Endodermal cell (in vitro differentiated cells): ENCODE measurements around the gene CAND1. TPM values are rescaled to one million over a fixed set of nuclear protein-coding genes. Genes with fewer than 3 reads are reported as not detected.
A peak's percentile ranks its signal among the peaks of the same experiment; 100 is the strongest.
"Not testable (repeated sequence)": the region's sequence is repeated elsewhere in the genome, so short reads cannot be mapped to it uniquely, and the experiment has no call there.

Source experiments
- DNase-seq: peaks from one replicate; pipeline ENCODE4 v3.0.0-alpha.2; 2017
- H3K27ac ChIP-seq: 2 replicates; pipeline ENCODE4 v1.5.1; 2013; ENCODE audit warnings: mild to moderate bottlenecking, low read depth, low read length, moderate library complexity
- H3K27me3 ChIP-seq: 2 replicates; pipeline ENCODE4 v1.6.1; 2013; ENCODE audit warnings: mild to moderate bottlenecking, low read length, moderate library complexity; ENCODE audit not compliant: insufficient read depth, control insufficient read depth, poor library complexity, severe bottlenecking
- H3K36me3 ChIP-seq: 2 replicates; pipeline ENCODE4 v1.7.0; 2013; ENCODE audit warnings: mild to moderate bottlenecking, low read length, moderate library complexity; ENCODE audit not compliant: control insufficient read depth, insufficient read depth
- H3K4me1 ChIP-seq: one replicate; pipeline ENCODE4 v1.7.0; 2013; ENCODE audit warnings: low read length; ENCODE audit not compliant: control insufficient read depth, insufficient read depth
- H3K4me3 ChIP-seq: 2 replicates; pipeline ENCODE4 v1.5.1; 2013; ENCODE audit warnings: mild to moderate bottlenecking, low read length, moderate library complexity
- H3K9ac ChIP-seq: 2 replicates; pipeline ENCODE4 v1.6.1; 2013; ENCODE audit warnings: mild to moderate bottlenecking, low read length, moderate library complexity; ENCODE audit not compliant: poor library complexity, severe bottlenecking; ENCODE audit errors: extremely low read depth
- H3K9me3 ChIP-seq: 2 replicates; pipeline ENCODE4 v1.6.1; 2013; ENCODE audit warnings: mild to moderate bottlenecking, low read length, moderate library complexity; ENCODE audit not compliant: control insufficient read depth
- H3K27ac Mint-ChIP-seq: 2 replicates; pipeline ENCODE4 v1.8.0; 2020; ENCODE audit warnings: mixed read lengths
- H3K27me3 Mint-ChIP-seq: 2 replicates; pipeline ENCODE4 v1.8.0; 2021; ENCODE audit warnings: mild to moderate bottlenecking, mixed read lengths; ENCODE audit not compliant: insufficient read depth
- H3K36me3 Mint-ChIP-seq: 2 replicates; pipeline ENCODE4 v1.8.0; 2020; ENCODE audit warnings: low read depth, mixed read lengths
- H3K4me1 Mint-ChIP-seq: 2 replicates; pipeline ENCODE4 v1.8.0; 2020; ENCODE audit warnings: mixed read lengths
- H3K4me3 Mint-ChIP-seq: 2 replicates; pipeline ENCODE4 v1.8.0; 2020; ENCODE audit warnings: mild to moderate bottlenecking, moderate library complexity, mixed read lengths
- H3K9me3 Mint-ChIP-seq: 2 replicates; pipeline ENCODE4 v1.8.0; 2020; ENCODE audit warnings: mild to moderate bottlenecking, mixed read lengths
- WGBS, 2 experiments: methylation state at CpG; one replicate each; pipeline versions ENCODE4 v1.1.5 to v1.1.7; 2013; ENCODE audit warnings: missing lambda C conversion rate in 2 of 2, mixed read lengths in 1 of 2; ENCODE audit not compliant: insufficient coverage in 1 of 2, insufficient read length in 1 of 2; 5-methylcytosine and 5-hydroxymethylcytosine counted together
- total RNA-seq, 2 donors: library from RNA; stranded (reverse); fragmentation: NEBNext Ultra II Directional in 1 of 2; extraction: Animal tissue kit (Norgen Biotek cat#: 25700) in 1 of 2; gene quantifications; 2 replicates in 1 of 2; 3 replicates in 1 of 2; pipeline ENCODE4 v1.2.1, GENCODE V29; 2021
- TF ChIP-seq, protein P1 (sequence below): fragments of 200-600 bp; sonication (generic); conservative IDR thresholded peaks from 2 replicates; pipeline ENCODE4 v1.5.0; 2021; ENCODE audit warnings: antibody characterized with exemption, mild to moderate bottlenecking

The CAND1 gene
- total RNA-seq, 2 donors from 2014 or later = 207 to 259 TPM

DNA sequence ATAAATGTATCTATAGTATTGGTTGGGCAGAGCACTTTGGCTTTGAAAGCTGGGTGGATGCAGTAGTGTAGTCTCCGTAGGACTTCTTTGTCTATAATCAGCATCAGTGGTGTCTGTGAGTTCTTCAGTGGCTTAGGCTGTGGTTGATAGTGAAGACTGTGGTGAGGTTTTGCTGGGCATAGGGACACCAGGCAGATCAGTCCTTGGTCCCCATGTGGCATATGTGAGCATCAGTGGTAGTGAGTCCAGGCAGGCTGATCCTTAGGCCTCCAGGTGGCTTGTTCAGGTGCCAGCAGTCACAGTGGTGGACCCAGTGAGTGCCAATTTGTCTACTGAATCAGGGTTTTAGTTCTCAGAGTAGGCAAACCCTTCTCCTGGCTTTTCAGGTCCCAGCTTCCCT, 70.4 kb downstream of the CAND1 start:
- Mint-ChIP-seq H3K4me1 (no peaks in the 10 kb centered on the region), H3K27me3 (no peaks in the 10 kb centered on the region), H3K36me3 (peaks cover 34% of the 10 kb centered on the region), H3K27ac (no peak overlapping the region), H3K4me3 (no peak overlapping the region), H3K9me3 (peaks cover 39% of the 10 kb centered on the region)
- WGBS, 2 experiments = 95% methylated on average over 1 of the region's 1 CpG; no CpG with 5 or more reads in 1 of the 2 experiments
- Histone ChIP-seq H3K9ac (no peak overlapping the region), H3K27ac (no peak overlapping the region), H3K27me3 (no peaks in the 10 kb centered on the region), H3K36me3 (no peaks in the 10 kb centered on the region), H3K4me1 (no peaks in the 10 kb centered on the region), H3K9me3 (peaks cover 41% of the 10 kb centered on the region), H3K4me3 (peak overlapping the region; percentile 2)
- TF ChIP-seq, protein P1, sequence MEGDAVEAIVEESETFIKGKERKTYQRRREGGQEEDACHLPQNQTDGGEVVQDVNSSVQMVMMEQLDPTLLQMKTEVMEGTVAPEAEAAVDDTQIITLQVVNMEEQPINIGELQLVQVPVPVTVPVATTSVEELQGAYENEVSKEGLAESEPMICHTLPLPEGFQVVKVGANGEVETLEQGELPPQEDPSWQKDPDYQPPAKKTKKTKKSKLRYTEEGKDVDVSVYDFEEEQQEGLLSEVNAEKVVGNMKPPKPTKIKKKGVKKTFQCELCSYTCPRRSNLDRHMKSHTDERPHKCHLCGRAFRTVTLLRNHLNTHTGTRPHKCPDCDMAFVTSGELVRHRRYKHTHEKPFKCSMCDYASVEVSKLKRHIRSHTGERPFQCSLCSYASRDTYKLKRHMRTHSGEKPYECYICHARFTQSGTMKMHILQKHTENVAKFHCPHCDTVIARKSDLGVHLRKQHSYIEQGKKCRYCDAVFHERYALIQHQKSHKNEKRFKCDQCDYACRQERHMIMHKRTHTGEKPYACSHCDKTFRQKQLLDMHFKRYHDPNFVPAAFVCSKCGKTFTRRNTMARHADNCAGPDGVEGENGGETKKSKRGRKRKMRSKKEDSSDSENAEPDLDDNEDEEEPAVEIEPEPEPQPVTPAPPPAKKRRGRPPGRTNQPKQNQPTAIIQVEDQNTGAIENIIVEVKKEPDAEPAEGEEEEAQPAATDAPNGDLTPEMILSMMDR = no peak
- DNase-seq = no peak

DNA sequence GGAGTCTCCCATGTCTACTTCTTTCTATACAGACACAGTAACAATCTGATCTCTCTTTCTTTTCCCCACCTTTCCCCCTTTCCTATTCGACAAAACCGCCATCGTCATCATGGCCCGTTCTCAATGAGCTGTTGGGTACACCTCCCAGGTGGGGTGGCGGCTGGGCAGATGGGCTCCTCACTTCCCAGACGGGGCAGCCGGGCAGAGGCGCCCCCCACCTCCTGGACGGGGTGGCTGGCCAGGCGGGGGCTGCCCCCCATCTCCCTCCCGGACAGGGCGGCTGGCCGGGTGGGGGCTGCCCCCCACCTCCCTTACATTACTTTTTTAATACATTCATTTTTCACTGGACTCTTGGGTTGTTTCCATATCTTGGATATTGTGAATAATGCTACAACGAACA, 71.9 kb downstream of the CAND1 start:
- not testable (repeated sequence) for H3K27me3 Mint-ChIP-seq, H3K27ac ChIP-seq, H3K27me3 ChIP-seq, DNase-seq, H3K4me3 ChIP-seq, H3K4me1 ChIP-seq, H3K27ac Mint-ChIP-seq, H3K9ac ChIP-seq, H3K4me1 Mint-ChIP-seq, H3K36me3 ChIP-seq, H3K4me3 Mint-ChIP-seq
- H3K36me3 Mint-ChIP-seq = peaks cover 35% of the 10 kb centered on the region
- 89 to 100% methylated on average over 1 to 14 of the region's 14 CpGs for WGBS, 2 experiments
- peaks cover 41% of the 10 kb centered on the region for H3K9me3 ChIP-seq
- H3K9me3 Mint-ChIP-seq = peaks cover 43% of the 10 kb centered on the region

DNA sequence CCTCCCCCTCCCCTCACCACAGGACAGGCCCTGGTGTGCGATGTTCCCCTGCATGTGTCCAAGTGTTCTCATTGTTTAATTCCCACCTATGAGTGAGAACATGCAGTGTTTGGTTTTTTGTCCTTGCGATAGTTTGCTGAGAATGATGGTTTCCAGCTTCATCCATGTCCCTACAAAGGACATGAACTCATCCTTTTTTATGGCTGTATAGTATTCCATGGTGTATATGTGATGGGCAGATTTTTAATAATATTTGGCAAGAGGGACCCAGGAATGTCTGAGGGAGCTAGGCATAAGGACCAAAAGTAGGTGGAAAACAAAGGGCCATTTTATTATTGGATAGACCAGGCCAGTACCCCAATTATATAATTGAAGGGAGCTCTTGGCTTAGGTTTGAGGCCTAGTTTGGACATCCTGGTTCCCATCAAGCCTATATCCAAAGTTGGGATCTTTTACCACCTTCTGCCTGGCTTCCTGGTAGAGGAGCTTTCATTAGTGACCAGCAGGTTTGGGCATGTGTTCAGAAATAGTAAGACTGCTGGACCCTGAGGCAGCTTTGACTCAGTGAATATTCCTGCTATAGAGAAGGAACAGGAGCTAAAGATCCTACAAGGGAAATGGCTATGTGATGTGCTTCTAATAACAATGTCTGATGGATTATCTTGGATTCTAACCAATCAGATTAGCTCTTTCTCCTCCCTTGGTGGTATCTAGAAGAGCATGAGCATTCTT, 76.0 kb downstream of the CAND1 start:
- H3K36me3 ChIP-seq = no peaks in the 10 kb centered on the region
- H3K9ac ChIP-seq = no peak overlapping the region
- peak; percentile 12 for DNase-seq
- H3K9me3 ChIP-seq = peaks cover 18% of the 10 kb centered on the region
- no peak overlapping the region for H3K4me3 ChIP-seq
- peaks cover 18% of the 10 kb centered on the region for H3K36me3 Mint-ChIP-seq
- TF ChIP-seq, protein P1 = no peak
- 100% methylated on average over 1 of the region's 2 CpGs; no CpG with 5 or more reads in 1 of the 2 experiments for WGBS, 2 experiments
- H3K27me3 Mint-ChIP-seq = no peaks in the 10 kb centered on the region
- no peak overlapping the region for H3K4me3 Mint-ChIP-seq
- no peaks in the 10 kb centered on the region for H3K27me3 ChIP-seq
- no peak overlapping the region for H3K27ac ChIP-seq
- H3K4me1 ChIP-seq = no peaks in the 10 kb centered on the region
- no peak overlapping the region for H3K27ac Mint-ChIP-seq
- H3K9me3 Mint-ChIP-seq = peaks cover 22% of the 10 kb centered on the region
- no peaks in the 10 kb centered on the region for H3K4me1 Mint-ChIP-seq
